SK-N-SH (cell line): ENCODE measurements around the gene WNT6. TPM values are rescaled to one million over a fixed set of nuclear protein-coding genes. Genes with fewer than 3 reads are reported as not detected.

Experiments used
- CTCF ChIA-PET: fragments of 300-600, 350-600 bp; formaldehyde crosslinking; extraction: SDS; loops from one replicate; lab custom pipeline; 2021; lab: Yijun Ruan, JAX
- POLR2A ChIA-PET: fragments of 350-600 bp; sonication (Branson Sonifier 250); formaldehyde crosslinking; extraction: SDS; loops from one replicate; lab custom pipeline; 2020; ENCODE audit warnings: antibody characterized with exemption, inconsistent platforms; lab: Yijun Ruan, JAX
- DNase-seq: peaks from one replicate; pipeline ENCODE4 v3.0.0; 2012
- H2AFZ ChIP-seq: fragments of 200-600 bp; sonication (generic); 2 replicates; pipeline ENCODE4 v1.8.1; 2016; ENCODE audit warnings: antibody characterized with exemption, mild to moderate bottlenecking, low read depth
- H3F3A ChIP-seq: fragments of 200-600 bp; sonication (generic); replicated peaks from 2 replicates; pipeline ENCODE3; 2016; ENCODE audit warnings: antibody characterized with exemption, mild to moderate bottlenecking; ENCODE audit not compliant: insufficient read depth
- H3K27ac ChIP-seq, 2 experiments: fragments of 200-500 bp in 1 of 2; fragments of 200-600 bp in 1 of 2; sonication (Bioruptor generic) in 1 of 2; sonication (generic), shearing (Covaris generic) in 1 of 2; 2 replicates each; pipeline versions ENCODE4 v1.5.1 to v1.6.1; 2014 to 2016; ENCODE audit warnings: low read depth in 2 of 2, inconsistent platforms in 1 of 2, low read length in 1 of 2, mild to moderate bottlenecking in 1 of 2, mixed read lengths in 1 of 2
- H3K27me3 ChIP-seq: fragments of 200-600 bp; sonication (generic), shearing (Covaris generic); 2 replicates; pipeline ENCODE4 v1.6.1; 2016; ENCODE audit warnings: mixed run types; ENCODE audit not compliant: insufficient read depth
- H3K36me3 ChIP-seq, 2 experiments: fragments of 200-500 bp in 1 of 2; fragments of 200-600 bp in 1 of 2; sonication (Bioruptor generic) in 1 of 2; sonication (generic) in 1 of 2; replicated peaks in 1 of 2; 2 replicates each; pipeline versions ENCODE3 to v1.5.1; 2014 to 2016; ENCODE audit warnings: low read length in 1 of 2, mild to moderate bottlenecking in 1 of 2; ENCODE audit not compliant: insufficient read depth in 2 of 2, control insufficient read depth in 1 of 2
- H3K4me1 ChIP-seq, 2 experiments: fragments of 200-500 bp in 1 of 2; fragments of 200-600 bp in 1 of 2; sonication (Bioruptor generic) in 1 of 2; sonication (generic), shearing (Covaris generic) in 1 of 2; 2 replicates each; pipeline versions ENCODE4 v1.5.1 to v1.6.1; 2014 to 2016; ENCODE audit warnings: low read depth in 1 of 2, low read length in 1 of 2, mixed run types in 1 of 2; ENCODE audit not compliant: insufficient read depth in 2 of 2, control insufficient read depth in 1 of 2
- H3K4me2 ChIP-seq: fragments of 200-600 bp; sonication (generic), shearing (Covaris generic); 2 replicates; pipeline ENCODE4 v1.6.1; 2017; ENCODE audit warnings: mixed run types
- H3K4me3 ChIP-seq, 2 experiments: fragments of 200-500 bp in 1 of 2; fragments of 200-600 bp in 1 of 2; sonication (Bioruptor generic) in 1 of 2; sonication (generic), shearing (Covaris generic) in 1 of 2; 2 replicates each; pipeline versions ENCODE4 v1.5.1 to v1.8.1; 2014 to 2016; ENCODE audit warnings: low read depth in 2 of 2, inconsistent platforms in 1 of 2, low read length in 1 of 2, mild to moderate bottlenecking in 1 of 2, mixed read lengths in 1 of 2, moderate library complexity in 1 of 2
- H3K79me2 ChIP-seq: fragments of 200-600 bp; sonication (generic); 2 replicates; pipeline ENCODE4 v1.8.1; 2017; ENCODE audit warnings: mild to moderate bottlenecking; ENCODE audit not compliant: insufficient read depth
- H3K9ac ChIP-seq: fragments of 200-600 bp; sonication (generic); 2 replicates; pipeline ENCODE4 v1.6.1; 2017; ENCODE audit warnings: mixed run types
- H3K9me2 ChIP-seq: fragments of 200-600 bp; sonication (generic); 2 replicates; pipeline ENCODE4 v1.6.1; 2017; ENCODE audit warnings: mixed run types
- H3K9me3 ChIP-seq: fragments of 200-600 bp; sonication (generic); 2 replicates; pipeline ENCODE4 v1.6.1; 2017; ENCODE audit warnings: mixed run types, mild to moderate bottlenecking, moderate library complexity
- H4K20me1 ChIP-seq: fragments of 200-600 bp; sonication (generic); 2 replicates; pipeline ENCODE4 v1.6.1; 2017; ENCODE audit warnings: mild to moderate bottlenecking, mixed run types; ENCODE audit not compliant: insufficient read depth
- EZH2phosphoT487 ChIP-seq: fragments of 200-600 bp; sonication (generic); IDR thresholded peaks from 2 replicates; pipeline ENCODE4 v1.6.1; 2017; ENCODE audit warnings: low read depth, mixed run types, mild to moderate bottlenecking, antibody characterized with exemption, moderate library complexity, borderline replicate concordance
- FOXJ3 ChIP-seq: sonication (generic); formaldehyde crosslinking; IDR thresholded peaks from 2 replicates; pipeline ENCODE4 v1.5.1; 2020; ENCODE audit warnings: mild to moderate bottlenecking, missing genetic modification reagents
- FOXM1 ChIP-seq: IDR thresholded peaks from 2 replicates; pipeline ENCODE4 v1.4.0; 2012; ENCODE audit warnings: low read depth, mild to moderate bottlenecking
- MEF2A ChIP-seq: IDR thresholded peaks from 2 replicates; pipeline ENCODE4 v1.4.0; 2012; ENCODE audit warnings: low read depth, borderline replicate concordance
- NFIC ChIP-seq: IDR thresholded peaks from 2 replicates; pipeline ENCODE4 v1.4.0; 2012; ENCODE audit warnings: borderline replicate concordance
- POLR2AphosphoS5 ChIP-seq: IDR thresholded peaks from 2 replicates; pipeline ENCODE4 v1.6.1; 2012; ENCODE audit warnings: low read depth, low read length
- RAD21 ChIP-seq: IDR thresholded peaks from 2 replicates; pipeline ENCODE4 v1.6.1; 2012; ENCODE audit warnings: mild to moderate bottlenecking, low read length
- RCOR1 ChIP-seq: fragments of 150-350 bp; IDR thresholded peaks from 2 replicates; pipeline ENCODE4 v1.6.1; 2017; ENCODE audit warnings: antibody characterized with exemption, low read length
- REST ChIP-seq: IDR thresholded peaks from 2 replicates; pipeline ENCODE4 v1.6.1; 2012; ENCODE audit warnings: mild to moderate bottlenecking, low read depth, low read length, moderate library complexity
- SMC3 ChIP-seq: IDR thresholded peaks from 2 replicates; pipeline ENCODE4 v1.6.1; 2012; ENCODE audit warnings: low read depth, low read length, improper control_type of control experiment
- TAF1 ChIP-seq: IDR thresholded peaks from 2 replicates; pipeline ENCODE4 v1.6.1; 2012; ENCODE audit warnings: low read depth, mild to moderate bottlenecking, low read length, moderate library complexity, borderline replicate concordance
- TCF12 ChIP-seq: IDR thresholded peaks from 2 replicates; pipeline ENCODE4 v1.4.0; 2012
- USF1 ChIP-seq: IDR thresholded peaks from 2 replicates; pipeline ENCODE4 v1.4.0; 2012; ENCODE audit warnings: low read depth, borderline replicate concordance
- WGBS: methylation state at CpG from one replicate; pipeline ENCODE4 v1.1.6; 2017; ENCODE audit warnings: low lambda C conversion rate; 5-methylcytosine and 5-hydroxymethylcytosine counted together
- polyA plus RNA-seq, 3 experiments: library from polyadenylated mRNA; depleted of rRNA; stranded (reverse); fragments of >200 nt; gene quantifications; 2 replicates each; pipeline ENCODE4 v1.2.3, GENCODE V29; 2012
- TF ChIP-seq, protein P1 (sequence below): fragments of 150-350 bp; IDR thresholded peaks from 2 replicates; pipeline ENCODE4 v1.6.1; 2017; ENCODE audit warnings: antibody characterized with exemption, low read length, low read depth, borderline replicate concordance
- TF ChIP-seq, protein P2 (sequence below): fragments of 200-600 bp; sonication (generic); IDR thresholded peaks from 2 replicates; pipeline ENCODE4 v1.6.1; 2017; ENCODE audit warnings: antibody characterized with exemption, mild to moderate bottlenecking, moderate library complexity
- TF ChIP-seq, protein P3 (sequence below): fragments of 150-350 bp; IDR thresholded peaks from 2 replicates; pipeline ENCODE4 v1.6.1; 2016; ENCODE audit warnings: mild to moderate bottlenecking, low read depth, low read length
- TF ChIP-seq, protein P4 (sequence below): IDR thresholded peaks from 2 replicates; pipeline ENCODE4 v1.4.0; 2012; ENCODE audit warnings: low read depth

WNT6 gene
- polyA plus RNA-seq, 1 of the 3 experiments (the other 2 are of a cell fraction) = 0.08 TPM

DNA sequence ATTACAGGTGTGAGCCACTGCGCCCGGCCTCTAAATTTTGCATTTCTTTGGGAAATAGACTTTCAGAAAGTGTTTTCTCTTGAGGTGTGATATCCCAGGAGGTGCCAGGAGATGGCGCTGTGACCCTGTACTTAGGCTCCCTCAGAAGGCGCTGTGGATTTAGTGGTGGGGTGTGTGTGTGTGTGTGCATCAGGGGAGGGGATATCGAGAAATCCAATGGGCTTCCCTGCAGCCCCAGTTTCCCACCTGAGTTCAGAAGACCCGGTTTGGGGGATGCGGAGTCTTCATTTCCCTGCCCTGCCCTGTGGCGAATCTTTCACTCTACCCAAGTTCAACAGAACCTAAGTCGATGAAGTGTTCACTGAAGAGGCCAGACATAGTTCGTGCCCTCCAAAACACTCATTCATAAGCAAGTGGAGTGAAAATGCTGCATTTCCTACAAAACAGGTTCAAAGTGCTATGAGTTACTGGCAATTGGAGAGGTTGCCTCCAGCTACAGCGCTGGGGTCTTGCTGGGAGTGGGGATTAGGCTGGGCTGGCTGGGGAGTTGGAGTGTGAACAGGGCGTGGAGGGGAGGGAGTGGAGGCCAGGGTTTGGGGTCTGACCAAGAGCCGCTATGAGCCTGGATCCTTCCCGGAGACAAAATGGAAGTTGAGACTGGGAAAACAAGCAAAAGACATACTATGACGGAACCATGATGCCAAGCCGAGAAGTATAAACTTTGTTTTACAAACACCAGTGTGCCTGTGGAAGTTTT, 6.5 kb upstream of the WNT6 start:
- CTCF ChIA-PET = interaction anchor here (0.6 to 16.1 kb wide), 47 partner anchors 9 to 637 kb away, joined by 3 to 249 read pairs (median 3); partner anchors contain the start of genes FEV, RNF25, STK36 and TTLL4
- H3K9ac ChIP-seq = no peak overlapping the region
- peaks cover 9% of the 10 kb centered on the region; the same call in 1 of the 2 replicates for H3K27me3 ChIP-seq
- H2AFZ ChIP-seq = no peak overlapping the region
- no peak overlapping the region for H3K27ac ChIP-seq
- H3K36me3 ChIP-seq = no peaks in the 10 kb centered on the region
- H3K9me2 ChIP-seq = no peaks in the 10 kb centered on the region
- H3K4me3 ChIP-seq = no peak overlapping the region; a peak in 1 of 4 replicates
- no peaks in the 10 kb centered on the region for H4K20me1 ChIP-seq
- no peaks in the 10 kb centered on the region for H3K79me2 ChIP-seq
- no peaks in the 10 kb centered on the region for H3F3A ChIP-seq
- peaks cover 3 to 43% of the 10 kb centered on the region in 2 experiments; a peak in 2 of 4 replicates for H3K4me1 ChIP-seq
- peak; percentile 74 for DNase-seq
- no peak overlapping the region for H3K4me2 ChIP-seq
- POLR2A ChIA-PET = no interaction called here
- no peak for TF ChIP-seq FOXM1
- no peak for TF ChIP-seq TCF12
- TF ChIP-seq, protein P1, sequence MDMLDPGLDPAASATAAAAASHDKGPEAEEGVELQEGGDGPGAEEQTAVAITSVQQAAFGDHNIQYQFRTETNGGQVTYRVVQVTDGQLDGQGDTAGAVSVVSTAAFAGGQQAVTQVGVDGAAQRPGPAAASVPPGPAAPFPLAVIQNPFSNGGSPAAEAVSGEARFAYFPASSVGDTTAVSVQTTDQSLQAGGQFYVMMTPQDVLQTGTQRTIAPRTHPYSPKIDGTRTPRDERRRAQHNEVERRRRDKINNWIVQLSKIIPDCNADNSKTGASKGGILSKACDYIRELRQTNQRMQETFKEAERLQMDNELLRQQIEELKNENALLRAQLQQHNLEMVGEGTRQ = no peak
- no peak for TF ChIP-seq NFIC
- peak; percentile 95 for TF ChIP-seq RAD21
- TF ChIP-seq EZH2phosphoT487 = no peak
- TF ChIP-seq USF1 = no peak
- no peak for TF ChIP-seq MEF2A
- no peak for TF ChIP-seq REST
- TF ChIP-seq, protein P2, sequence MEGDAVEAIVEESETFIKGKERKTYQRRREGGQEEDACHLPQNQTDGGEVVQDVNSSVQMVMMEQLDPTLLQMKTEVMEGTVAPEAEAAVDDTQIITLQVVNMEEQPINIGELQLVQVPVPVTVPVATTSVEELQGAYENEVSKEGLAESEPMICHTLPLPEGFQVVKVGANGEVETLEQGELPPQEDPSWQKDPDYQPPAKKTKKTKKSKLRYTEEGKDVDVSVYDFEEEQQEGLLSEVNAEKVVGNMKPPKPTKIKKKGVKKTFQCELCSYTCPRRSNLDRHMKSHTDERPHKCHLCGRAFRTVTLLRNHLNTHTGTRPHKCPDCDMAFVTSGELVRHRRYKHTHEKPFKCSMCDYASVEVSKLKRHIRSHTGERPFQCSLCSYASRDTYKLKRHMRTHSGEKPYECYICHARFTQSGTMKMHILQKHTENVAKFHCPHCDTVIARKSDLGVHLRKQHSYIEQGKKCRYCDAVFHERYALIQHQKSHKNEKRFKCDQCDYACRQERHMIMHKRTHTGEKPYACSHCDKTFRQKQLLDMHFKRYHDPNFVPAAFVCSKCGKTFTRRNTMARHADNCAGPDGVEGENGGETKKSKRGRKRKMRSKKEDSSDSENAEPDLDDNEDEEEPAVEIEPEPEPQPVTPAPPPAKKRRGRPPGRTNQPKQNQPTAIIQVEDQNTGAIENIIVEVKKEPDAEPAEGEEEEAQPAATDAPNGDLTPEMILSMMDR = peak; percentile 81
- TF ChIP-seq, protein P3, sequence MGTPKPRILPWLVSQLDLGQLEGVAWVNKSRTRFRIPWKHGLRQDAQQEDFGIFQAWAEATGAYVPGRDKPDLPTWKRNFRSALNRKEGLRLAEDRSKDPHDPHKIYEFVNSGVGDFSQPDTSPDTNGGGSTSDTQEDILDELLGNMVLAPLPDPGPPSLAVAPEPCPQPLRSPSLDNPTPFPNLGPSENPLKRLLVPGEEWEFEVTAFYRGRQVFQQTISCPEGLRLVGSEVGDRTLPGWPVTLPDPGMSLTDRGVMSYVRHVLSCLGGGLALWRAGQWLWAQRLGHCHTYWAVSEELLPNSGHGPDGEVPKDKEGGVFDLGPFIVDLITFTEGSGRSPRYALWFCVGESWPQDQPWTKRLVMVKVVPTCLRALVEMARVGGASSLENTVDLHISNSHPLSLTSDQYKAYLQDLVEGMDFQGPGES = no peak
- no peak for TF ChIP-seq FOXJ3 (CRISPR knock-in tag)
- TF ChIP-seq, protein P4, sequence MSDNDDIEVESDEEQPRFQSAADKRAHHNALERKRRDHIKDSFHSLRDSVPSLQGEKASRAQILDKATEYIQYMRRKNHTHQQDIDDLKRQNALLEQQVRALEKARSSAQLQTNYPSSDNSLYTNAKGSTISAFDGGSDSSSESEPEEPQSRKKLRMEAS = no peak
- no peak for TF ChIP-seq RCOR1
- no peak for TF ChIP-seq TAF1
- no peak for TF ChIP-seq POLR2AphosphoS5
- peak; percentile 80 for TF ChIP-seq SMC3
- 70% methylated on average over 12 of the region's 16 CpGs for WGBS
- no peaks in the 10 kb centered on the region for H3K9me3 ChIP-seq
